OCI-LY1 (cell line): Measurements from ENCODE around the gene RALY.

Experiments
- CTCF ChIP-seq: fragments of 200-600 bp; sonication (generic), shearing (Covaris generic); IDR thresholded peaks from 2 replicates; pipeline ENCODE4 v1.5.1; 2017; ENCODE audit warnings: mild to moderate bottlenecking, antibody characterized with exemption, low read length, moderate library complexity, mixed read lengths
- EZH2 ChIP-seq: fragments of 200-600 bp; sonication (generic), shearing (Covaris generic); IDR thresholded peaks from 2 replicates; pipeline ENCODE4 v1.8.0; 2017; ENCODE audit warnings: borderline replicate concordance, mixed run types, mild to moderate bottlenecking, antibody characterized with exemption, low read length, moderate library complexity, mixed read lengths

DNA sequence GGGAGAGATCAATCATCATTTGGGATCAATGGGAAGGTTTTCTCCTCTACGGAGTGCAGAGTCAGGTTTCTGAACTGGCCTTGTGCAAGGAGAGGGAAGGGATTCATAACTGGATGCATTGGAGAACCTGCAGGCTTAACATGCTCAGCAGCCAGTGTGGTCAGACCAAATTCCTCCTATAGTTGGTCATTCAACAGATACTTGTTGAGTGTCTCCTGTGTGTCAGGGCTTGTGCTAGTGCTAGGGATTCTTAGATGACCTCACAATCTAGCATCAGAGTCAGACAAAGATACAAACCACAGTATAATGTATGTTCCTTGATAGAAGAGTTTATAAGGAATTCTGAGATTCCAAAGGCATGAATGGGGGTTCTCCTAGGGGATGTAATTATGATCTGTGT lies 23.9 kb downstream of the RALY start:
- no peak for TF ChIP-seq CTCF
- no peak for TF ChIP-seq EZH2
